GM21529 (cell line): ENCODE results near the gene CNN2.

Experiments used
- ATAC-seq: cut with Tn5 transposase; IDR thresholded peaks from one replicate; pipeline ENCODE4 v1.9.1; 2021; ENCODE audit not compliant: unreplicated experiment

The CNN2 gene

GRCh38 chr19:1025960-1026782 is at the start of gene CNN2:
Gene CNN2, plus strand, starts transcription at chr19:1026608. Its CDS starts 54 bp downstream, at chr19:1026662.
- ATAC-seq: peak; percentile 38

GRCh38 chr19:977058-977464 is 49.3 kb upstream of the CNN2 start:
- no peak for ATAC-seq

- no peak for ATAC-seq
Observed at GRCh38 chr19:979318-979741, 47.1 kb upstream of the CNN2 start.

- no peak for ATAC-seq
Observed at GRCh38 chr19:980133-980998, 46.0 kb upstream of the CNN2 start.

- ATAC-seq: no peak
Observed at GRCh38 chr19:982567-983170, 43.7 kb upstream of the CNN2 start.

GRCh38 chr19:984165-984967 is 42.0 kb upstream of the CNN2 start, which contains the start of gene WDR18:
Gene WDR18, plus strand, starts transcription at chr19:984345. Its CDS starts 9 bp downstream, at chr19:984354.
- peak; percentile 62 for ATAC-seq

GRCh38 chr19:986083-986482 is 40.3 kb upstream of the CNN2 start:
- ATAC-seq: no peak

GRCh38 chr19:988081-988480 is 38.3 kb upstream of the CNN2 start:
- ATAC-seq: no peak

GRCh38 chr19:988510-988909 is 37.9 kb upstream of the CNN2 start:
- no peak for ATAC-seq

- no peak for ATAC-seq
Observed at GRCh38 chr19:989381-990081, 36.9 kb upstream of the CNN2 start.

GRCh38 chr19:990119-990571 is 36.3 kb upstream of the CNN2 start:
- no peak for ATAC-seq

- ATAC-seq: no peak
Observed at GRCh38 chr19:990746-991145, 35.7 kb upstream of the CNN2 start.

GRCh38 chr19:991174-991931 is 35.1 kb upstream of the CNN2 start:
- no peak for ATAC-seq

- ATAC-seq: no peak
Observed at GRCh38 chr19:991932-992669, 34.3 kb upstream of the CNN2 start.

GRCh38 chr19:992670-993055 is 33.7 kb upstream of the CNN2 start:
- ATAC-seq: no peak

- no peak for ATAC-seq
Observed at GRCh38 chr19:993361-993830, 33.0 kb upstream of the CNN2 start.

GRCh38 chr19:993831-994393 is 32.5 kb upstream of the CNN2 start:
- ATAC-seq: no peak

- ATAC-seq: no peak
Observed at GRCh38 chr19:994516-994915, 31.9 kb upstream of the CNN2 start.
